ENCODE data around the gene RGS14. TPM values are rescaled to one million over a fixed set of nuclear protein-coding genes. Genes with fewer than 3 reads are reported as not detected.

Gene RGS14
- total RNA-seq, 4 donors from 2014 or later: 19.4 to 41.0 (median 23.3) TPM

- H3K27ac ChIP-seq: peak overlapping the region; percentile 48 to 88 (median 68)
- no peaks in the 10 kb centered on the region for H3K9me3 ChIP-seq
- TF ChIP-seq CTCF (IDR thresholded peaks at IDR 0.05) (no peak), POLR2A (IDR thresholded peaks at IDR 0.05) (no peak)
- peaks cover 3 to 58% (median 24%) of the 10 kb centered on the region in 4 donors for H3K4me1 ChIP-seq
- no peaks in the 10 kb centered on the region for H3K36me3 ChIP-seq
- H3K27me3 ChIP-seq: no peaks in the 10 kb centered on the region
- peak overlapping the region; percentile 16 to 54 (median 32) for H3K4me3 ChIP-seq
- peak; percentile 42 to 90 (median 87) for DNase-seq
These were observed 9.0 kb downstream of the RGS14 start for GRCh38 chr5:177366528-177367322.

- TF ChIP-seq POLR2A (IDR thresholded peaks at IDR 0.05) (no peak), CTCF (IDR thresholded peaks at IDR 0.05) (peak in 1 of 6 experiments; percentile 19)
- no peaks in the 10 kb centered on the region for H3K27me3 ChIP-seq
- no peaks in the 10 kb centered on the region for H3K36me3 ChIP-seq
- DNase-seq: no peak
- peak overlapping the region; percentile 48 to 88 (median 68) for H3K27ac ChIP-seq
- H3K4me3 ChIP-seq: peak overlapping the region; percentile 16 to 54 (median 32)
- no peaks in the 10 kb centered on the region for H3K9me3 ChIP-seq
- H3K4me1 ChIP-seq: peaks cover 3 to 51% (median 24%) of the 10 kb centered on the region in 4 donors
These were observed 9.7 kb downstream of the RGS14 start for GRCh38 chr5:177367323-177367848.

- H3K27me3 ChIP-seq: no peaks in the 10 kb centered on the region
- peaks cover 3 to 45% (median 23%) of the 10 kb centered on the region in 4 donors for H3K4me1 ChIP-seq
- H3K36me3 ChIP-seq: no peaks in the 10 kb centered on the region
- no peak for TF ChIP-seq CTCF (IDR thresholded peaks at IDR 0.05)
- no peak for TF ChIP-seq POLR2A (IDR thresholded peaks at IDR 0.05)
- H3K4me3 ChIP-seq: peak overlapping the region in 1 of 4 donors; percentile 44
- H3K27ac ChIP-seq: peak overlapping the region in 1 of 4 donors; percentile 51
- H3K9me3 ChIP-seq: no peaks in the 10 kb centered on the region
- no peak for DNase-seq
These were observed 10.5 kb downstream of the RGS14 start for GRCh38 chr5:177367981-177368868.

- peak overlapping the region in 2 of 4 donors; percentile 27 to 51 for H3K27ac ChIP-seq
- no peak for TF ChIP-seq POLR2A (IDR thresholded peaks at IDR 0.05)
- peak; percentile 35 to 67 (median 53) for TF ChIP-seq CTCF (IDR thresholded peaks at IDR 0.05)
- H3K36me3 ChIP-seq: no peaks in the 10 kb centered on the region
- H3K4me3 ChIP-seq: no peak overlapping the region
- DNase-seq: no peak
- H3K4me1 ChIP-seq: peaks cover 3 to 38% (median 19%) of the 10 kb centered on the region in 4 donors
- H3K27me3 ChIP-seq: no peaks in the 10 kb centered on the region
- no peaks in the 10 kb centered on the region for H3K9me3 ChIP-seq
These were observed 11.3 kb downstream of the RGS14 start for GRCh38 chr5:177368869-177369644.
